Gastroesophageal sphincter (tissue), 3 donors: ENCODE data around the gene DNAH8.

Source experiments
- CTCF ChIP-seq, 4 experiments: fragments of 200-600 bp in 2 of 4; fragments of 450-650 bp in 2 of 4; sonication (generic) in 1 of 4; IDR thresholded peaks; one replicate each; pipeline ENCODE4 v1.5.1; 2017 to 2019; ENCODE audit warnings: antibody characterized with exemption in 4 of 4, mild to moderate bottlenecking in 2 of 4, moderate library complexity in 2 of 4
- POLR2A ChIP-seq, 2 donors: fragments of 450-650 bp; IDR thresholded peaks; one replicate each; pipeline ENCODE4 v1.6.1; 2017; ENCODE audit warnings: antibody characterized with exemption in 2 of 2, mild to moderate bottlenecking in 2 of 2, moderate library complexity in 1 of 2
- POLR2AphosphoS5 ChIP-seq: sonication (generic); formaldehyde crosslinking; IDR thresholded peaks from one replicate; pipeline ENCODE4 v1.6.1; 2017; ENCODE audit warnings: antibody characterized with exemption

GRCh38 chr6:38762848-38763247 lies 47.7 kb downstream of the DNAH8 start:
- TF ChIP-seq POLR2A (IDR thresholded peaks at IDR 0.05) (no peak), POLR2AphosphoS5 (no peak), CTCF (IDR thresholded peaks at IDR 0.05) (no peak)
